GM21526 (cell line): ENCODE data around the gene RGS7.
"Not testable (repeated sequence)": the region's sequence is repeated elsewhere in the genome, so short reads cannot be mapped to it uniquely, and the experiment has no call there.

Experiments
- ATAC-seq: cut with Tn5 transposase; IDR thresholded peaks from one replicate; pipeline ENCODE4 v1.9.1; 2021; ENCODE audit warnings: moderate library complexity; ENCODE audit not compliant: unreplicated experiment, low FRiP score

RGS7 gene

GRCh38 chr1:241217516-241217915, 139.5 kb downstream of the RGS7 start:
- no peak for ATAC-seq

GRCh38 chr1:241215683-241216082, 141.3 kb downstream of the RGS7 start:
- ATAC-seq: no peak

- ATAC-seq: no peak
These were observed 141.8 kb downstream of the RGS7 start for GRCh38 chr1:241215203-241215602.

GRCh38 chr1:241213139-241213538, 143.9 kb downstream of the RGS7 start:
- no peak for ATAC-seq

- no peak for ATAC-seq
These were observed 144.4 kb downstream of the RGS7 start for GRCh38 chr1:241212628-241213027.

- no peak for ATAC-seq
These were observed 148.1 kb downstream of the RGS7 start for GRCh38 chr1:241208910-241209379.

- no peak for ATAC-seq
These were observed 153.2 kb downstream of the RGS7 start for GRCh38 chr1:241203817-241204216.

- ATAC-seq: no peak
These were observed 154.6 kb downstream of the RGS7 start for GRCh38 chr1:241202401-241202800.

GRCh38 chr1:241186716-241187115, 170.3 kb downstream of the RGS7 start:
- ATAC-seq: no peak

- no peak for ATAC-seq
These were observed 175.0 kb downstream of the RGS7 start for GRCh38 chr1:241181971-241182370.

GRCh38 chr1:241181471-241181870, 175.5 kb downstream of the RGS7 start:
- ATAC-seq: no peak

GRCh38 chr1:241180569-241180968, 176.4 kb downstream of the RGS7 start:
- no peak for ATAC-seq

GRCh38 chr1:241177660-241178059, 179.3 kb downstream of the RGS7 start:
- ATAC-seq: no peak

GRCh38 chr1:241172486-241172885, 184.5 kb downstream of the RGS7 start:
- no peak for ATAC-seq

- ATAC-seq: no peak
These were observed 185.0 kb downstream of the RGS7 start for GRCh38 chr1:241171991-241172390.

GRCh38 chr1:241167121-241167630, 189.8 kb downstream of the RGS7 start:
- ATAC-seq: no peak

GRCh38 chr1:241166625-241167024, 190.4 kb downstream of the RGS7 start:
- no peak for ATAC-seq

- ATAC-seq: not testable (repeated sequence)
These were observed 191.7 kb downstream of the RGS7 start for GRCh38 chr1:241165256-241165655.

GRCh38 chr1:241163363-241163762, 193.6 kb downstream of the RGS7 start:
- ATAC-seq: no peak

GRCh38 chr1:241161188-241161689, 195.8 kb downstream of the RGS7 start:
- ATAC-seq: no peak

GRCh38 chr1:241157435-241157834, 199.6 kb downstream of the RGS7 start:
- no peak for ATAC-seq

- ATAC-seq: no peak
These were observed 200.6 kb downstream of the RGS7 start for GRCh38 chr1:241156231-241156965.
